Naive B cell (primary cell): ENCODE data around the gene IL23A. TPM values are rescaled to one million over a fixed set of nuclear protein-coding genes. Genes with fewer than 3 reads are reported as not detected.

ENCODE experiments used
- ATAC-seq, 2 donors: fragments of 150-1000 bp; cut with Tn5 transposase; 2 replicates each; pipeline ENCODE4 v1.10.0; 2021; ENCODE audit warnings: low read depth in 2 of 2, mild to moderate bottlenecking in 2 of 2, moderate library complexity in 2 of 2
- DNase-seq: peaks from one replicate; pipeline ENCODE4 v3.0.0; 2022
- H3K27ac Mint-ChIP-seq, 6 donors: one replicate each; pipeline ENCODE4 v1.8.0; 2020 to 2022; ENCODE audit warnings: mild to moderate bottlenecking in 6 of 6, mixed read lengths in 6 of 6, moderate library complexity in 5 of 6, inconsistent platforms in 2 of 6
- H3K27me3 Mint-ChIP-seq, 3 donors: one replicate each; pipeline ENCODE4 v1.8.0; 2021 to 2022; ENCODE audit warnings: mixed read lengths in 3 of 3, mild to moderate bottlenecking in 1 of 3
- H3K36me3 Mint-ChIP-seq, 2 donors: one replicate each; pipeline ENCODE4 v1.8.0; 2020 to 2022; ENCODE audit warnings: mixed read lengths in 2 of 2, inconsistent platforms in 1 of 2, mild to moderate bottlenecking in 1 of 2
- H3K4me1 Mint-ChIP-seq, 3 donors: one replicate each; pipeline ENCODE4 v1.8.0; 2020 to 2022; ENCODE audit warnings: mixed read lengths in 3 of 3, inconsistent platforms in 1 of 3, mild to moderate bottlenecking in 1 of 3, moderate library complexity in 1 of 3
- H3K4me3 Mint-ChIP-seq, 8 donors: one replicate each; pipeline ENCODE4 v1.8.0; 2020 to 2022; ENCODE audit warnings: mild to moderate bottlenecking in 8 of 8, mixed read lengths in 8 of 8, moderate library complexity in 8 of 8, inconsistent platforms in 2 of 8
- H3K9me3 Mint-ChIP-seq, 7 donors: one replicate each; pipeline ENCODE4 v1.8.0; 2020 to 2022; ENCODE audit warnings: mixed read lengths in 7 of 7, mild to moderate bottlenecking in 5 of 7, inconsistent platforms in 2 of 7, moderate library complexity in 1 of 7
- polyA plus RNA-seq, 6 donors: library from polyadenylated mRNA; unstranded; fragments of 300-500 nt; fragmentation: Illumina TruSeq; gene quantifications; one replicate each; pipeline ENCODE4 v1.2.3, GENCODE V29; 2021; ENCODE audit warnings: low read depth in 6 of 6

Gene IL23A, protein sequence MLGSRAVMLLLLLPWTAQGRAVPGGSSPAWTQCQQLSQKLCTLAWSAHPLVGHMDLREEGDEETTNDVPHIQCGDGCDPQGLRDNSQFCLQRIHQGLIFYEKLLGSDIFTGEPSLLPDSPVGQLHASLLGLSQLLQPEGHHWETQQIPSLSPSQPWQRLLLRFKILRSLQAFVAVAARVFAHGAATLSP
- polyA plus RNA-seq = 10 to 100 TPM in 4 of 6 donors, 1 to 10 TPM in 2; 8.0 to 15.6 (median 12.9) TPM

DNA sequence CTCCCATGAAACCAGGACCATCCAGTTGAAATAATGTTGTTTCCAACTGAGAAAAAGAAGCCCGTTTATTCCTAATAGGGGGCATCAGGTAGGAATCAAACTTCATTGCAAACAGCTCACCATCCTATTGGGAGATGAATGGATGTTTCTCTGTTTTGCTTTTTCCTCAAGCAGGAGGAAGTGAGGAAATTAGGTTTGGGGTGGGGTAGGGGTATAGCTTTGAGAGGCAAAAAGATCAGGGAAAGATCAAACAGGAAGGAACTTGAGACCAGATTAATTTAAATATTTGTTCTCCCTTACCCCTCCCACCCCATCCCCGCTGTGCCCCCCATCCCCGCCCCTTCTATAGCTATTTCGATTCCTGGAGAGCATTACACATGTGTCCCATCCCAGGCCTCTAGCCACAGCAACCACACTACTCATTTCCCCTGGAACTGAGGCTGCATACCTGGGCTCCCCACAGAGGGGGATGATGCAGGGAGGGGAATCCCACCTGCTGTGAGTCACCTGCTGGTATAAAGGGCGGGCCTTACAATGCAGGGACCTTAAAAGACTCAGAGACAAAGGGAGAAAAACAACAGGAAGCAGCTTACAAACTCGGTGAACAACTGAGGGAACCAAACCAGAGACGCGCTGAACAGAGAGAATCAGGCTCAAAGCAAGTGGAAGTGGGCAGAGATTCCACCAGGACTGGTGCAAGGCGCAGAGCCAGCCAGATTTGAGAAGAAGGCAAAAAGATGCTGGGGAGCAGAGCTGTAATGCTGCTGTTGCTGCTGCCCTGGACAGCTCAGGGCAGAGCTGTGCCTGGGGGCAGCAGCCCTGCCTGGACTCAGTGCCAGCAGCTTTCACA lies at the start of gene IL23A:
Gene IL23A (plus strand): TSS at position 577 of the 850 bp plus-strand sequence. CDS start 161 bp downstream, at position 738.
- Mint-ChIP-seq H3K4me1 (peaks cover 34 to 54% (median 35%) of the 10 kb centered on the region in 3 donors), H3K4me3 (peak within 1 kb of the TSS; percentile 82 to 95 (median 89))
- ATAC-seq = peak; percentile 56 to 66

DNA sequence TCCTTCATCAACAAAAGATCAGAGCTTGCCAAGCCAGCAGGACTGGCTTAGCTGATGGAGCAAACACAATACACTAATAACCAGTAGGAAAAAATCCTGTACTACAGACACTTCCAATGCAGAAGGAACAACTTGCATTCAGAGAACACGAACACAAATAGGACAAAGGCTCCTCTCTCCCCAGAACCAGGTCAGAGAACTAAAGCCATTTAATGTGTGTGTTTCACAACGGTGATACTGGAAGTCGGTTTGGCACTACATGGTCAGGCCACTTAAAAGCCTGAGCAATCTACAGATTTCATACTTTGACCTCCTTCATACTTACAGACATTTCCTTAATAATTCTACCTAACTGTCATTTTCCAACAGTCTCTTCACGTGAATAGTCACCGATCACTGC lies 44.9 kb upstream of the IL23A start:
- Mint-ChIP-seq H3K4me1 (peaks cover 33 to 50% (median 35%) of the 10 kb centered on the region in 3 donors), H3K27me3 (no peaks in the 10 kb centered on the region), H3K4me3 (peak overlapping the region in 1 of 8 donors; percentile 25), H3K27ac (no peak overlapping the region), H3K36me3 (no peaks in the 10 kb centered on the region), H3K9me3 (no peaks in the 10 kb centered on the region)
- DNase-seq (no peak), ATAC-seq (no peak)

More for the DNA sequence above, at the start of gene IL23A:
- peak within 1 kb of the TSS; percentile 97 to 100 (median 98) for H3K27ac Mint-ChIP-seq
- peaks cover 0 to 4% (median 0%) of the 10 kb centered on the region in 7 donors for H3K9me3 Mint-ChIP-seq
- no peaks in the 10 kb centered on the region for H3K27me3 Mint-ChIP-seq
- peaks cover 7 to 14% of the 10 kb centered on the region in 2 donors for H3K36me3 Mint-ChIP-seq
- DNase-seq = peak; percentile 71

DNA sequence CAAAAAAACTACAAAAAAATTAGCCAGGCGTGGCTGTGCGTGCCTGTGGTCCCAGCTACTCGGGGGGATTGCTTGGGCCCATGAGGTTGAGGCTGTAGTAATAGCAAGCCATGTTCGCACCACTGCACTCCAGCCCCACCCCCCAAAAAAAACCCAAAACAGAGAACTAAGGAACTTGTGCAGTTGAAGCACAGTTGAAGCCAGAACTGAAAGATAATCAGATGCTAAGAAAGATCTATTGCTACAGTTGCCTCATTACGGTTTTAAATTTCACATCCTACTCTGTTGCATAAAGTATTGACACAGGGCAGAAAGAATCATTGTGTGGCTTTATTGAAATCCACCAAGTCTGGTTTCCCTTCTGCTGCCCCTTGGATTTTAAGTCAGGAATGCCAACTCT lies 42.4 kb upstream of the IL23A start:
- H3K36me3 Mint-ChIP-seq = no peaks in the 10 kb centered on the region
- no peak for DNase-seq
- peaks cover 50 to 68% (median 55%) of the 10 kb centered on the region in 3 donors for H3K4me1 Mint-ChIP-seq
- no peak for ATAC-seq
- peak overlapping the region in 4 of 8 donors; percentile 2 to 78 (median 32) for H3K4me3 Mint-ChIP-seq
- no peaks in the 10 kb centered on the region for H3K9me3 Mint-ChIP-seq
- H3K27ac Mint-ChIP-seq = peak overlapping the region; percentile 23 to 85 (median 63)
- no peaks in the 10 kb centered on the region for H3K27me3 Mint-ChIP-seq

DNA sequence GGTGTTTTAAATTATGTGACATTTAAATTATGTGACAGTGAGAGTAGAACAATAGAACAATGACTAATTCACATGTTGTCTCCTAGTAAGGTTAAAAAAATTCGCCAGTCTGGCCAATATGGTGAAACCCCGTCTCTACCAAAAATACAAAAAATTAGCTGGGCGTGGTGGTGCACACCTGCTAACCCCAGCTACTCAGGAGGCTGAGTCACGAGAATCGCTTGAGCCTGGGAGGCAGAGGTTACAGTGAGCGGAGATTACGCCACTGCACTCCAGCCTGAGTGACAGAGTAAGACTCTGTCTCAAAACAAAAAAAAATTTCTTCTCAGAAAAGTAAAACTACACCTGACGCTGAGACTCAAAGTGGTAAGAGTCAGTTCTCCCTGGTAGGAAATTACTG lies 41.3 kb upstream of the IL23A start:
- ATAC-seq = no peak
- H3K27me3 Mint-ChIP-seq = no peaks in the 10 kb centered on the region
- no peaks in the 10 kb centered on the region for H3K36me3 Mint-ChIP-seq
- no peak for DNase-seq
- peaks cover 50 to 73% (median 60%) of the 10 kb centered on the region in 3 donors for H3K4me1 Mint-ChIP-seq
- peak overlapping the region in 4 of 6 donors; percentile 23 to 80 (median 54) for H3K27ac Mint-ChIP-seq
- H3K4me3 Mint-ChIP-seq = peak overlapping the region in 5 of 8 donors; percentile 25 to 65 (median 55)
- no peaks in the 10 kb centered on the region for H3K9me3 Mint-ChIP-seq

DNA sequence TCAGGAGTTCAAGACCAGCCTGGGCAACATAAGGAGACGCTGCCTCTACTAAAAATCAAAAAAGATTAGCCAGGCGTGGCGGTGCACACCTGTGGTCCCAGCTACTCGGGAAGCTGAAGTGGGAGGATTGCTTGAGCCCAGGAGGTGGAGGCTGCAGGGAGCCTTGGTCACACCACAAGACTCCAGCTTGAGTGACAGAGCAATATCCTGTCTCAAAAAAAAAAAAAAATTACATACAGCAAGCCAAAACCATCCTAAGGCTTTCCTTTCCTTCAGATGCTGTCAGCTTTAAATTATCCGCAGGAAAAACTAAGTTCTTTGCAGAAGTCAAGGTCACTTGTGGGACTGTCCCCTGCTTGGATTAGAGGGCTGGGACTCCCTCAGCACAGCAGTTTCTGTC lies 39.9 kb upstream of the IL23A start:
- Mint-ChIP-seq H3K27ac (peak overlapping the region in 4 of 6 donors; percentile 92 to 98 (median 94)), H3K27me3 (no peaks in the 10 kb centered on the region), H3K4me1 (peaks cover 46 to 74% (median 60%) of the 10 kb centered on the region in 3 donors), H3K36me3 (no peaks in the 10 kb centered on the region), H3K4me3 (peak overlapping the region; percentile 95 to 99 (median 97)), H3K9me3 (no peaks in the 10 kb centered on the region)
- ATAC-seq = no peak
- DNase-seq = no peak

DNA sequence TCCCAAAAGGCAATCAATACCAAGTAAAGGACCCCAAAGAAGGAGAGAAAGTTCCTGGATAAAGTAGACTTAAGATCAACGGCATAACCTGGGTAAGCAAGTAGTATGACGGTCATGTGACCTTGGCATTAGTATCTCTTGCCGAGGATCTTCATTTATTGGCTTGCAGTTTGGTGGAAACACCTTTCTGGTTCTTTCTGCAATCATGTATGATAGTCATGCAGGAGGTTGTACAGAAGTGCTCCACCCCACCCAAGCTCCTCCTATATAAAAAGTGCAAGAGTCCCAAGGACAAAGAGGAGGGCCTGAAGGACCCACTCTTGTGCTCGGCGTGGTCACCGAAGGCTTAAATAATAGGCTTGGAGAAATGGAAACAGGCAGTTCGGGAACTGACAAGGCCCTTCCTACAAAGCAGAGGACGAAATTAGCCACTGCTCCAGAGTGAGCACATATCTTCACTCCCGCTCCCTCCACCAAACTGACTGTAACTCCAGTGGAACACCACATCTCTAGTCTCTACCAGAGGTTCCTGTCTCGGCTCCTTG lies 39.3 kb upstream of the IL23A start:
- no peaks in the 10 kb centered on the region for H3K27me3 Mint-ChIP-seq
- H3K27ac Mint-ChIP-seq = peak overlapping the region; percentile 92 to 99 (median 97)
- ATAC-seq = no peak
- H3K36me3 Mint-ChIP-seq = no peaks in the 10 kb centered on the region
- H3K9me3 Mint-ChIP-seq = no peaks in the 10 kb centered on the region
- peak overlapping the region; percentile 95 to 99 (median 97) for H3K4me3 Mint-ChIP-seq
- no peak for DNase-seq
- H3K4me1 Mint-ChIP-seq = peaks cover 42 to 71% (median 60%) of the 10 kb centered on the region in 3 donors

DNA sequence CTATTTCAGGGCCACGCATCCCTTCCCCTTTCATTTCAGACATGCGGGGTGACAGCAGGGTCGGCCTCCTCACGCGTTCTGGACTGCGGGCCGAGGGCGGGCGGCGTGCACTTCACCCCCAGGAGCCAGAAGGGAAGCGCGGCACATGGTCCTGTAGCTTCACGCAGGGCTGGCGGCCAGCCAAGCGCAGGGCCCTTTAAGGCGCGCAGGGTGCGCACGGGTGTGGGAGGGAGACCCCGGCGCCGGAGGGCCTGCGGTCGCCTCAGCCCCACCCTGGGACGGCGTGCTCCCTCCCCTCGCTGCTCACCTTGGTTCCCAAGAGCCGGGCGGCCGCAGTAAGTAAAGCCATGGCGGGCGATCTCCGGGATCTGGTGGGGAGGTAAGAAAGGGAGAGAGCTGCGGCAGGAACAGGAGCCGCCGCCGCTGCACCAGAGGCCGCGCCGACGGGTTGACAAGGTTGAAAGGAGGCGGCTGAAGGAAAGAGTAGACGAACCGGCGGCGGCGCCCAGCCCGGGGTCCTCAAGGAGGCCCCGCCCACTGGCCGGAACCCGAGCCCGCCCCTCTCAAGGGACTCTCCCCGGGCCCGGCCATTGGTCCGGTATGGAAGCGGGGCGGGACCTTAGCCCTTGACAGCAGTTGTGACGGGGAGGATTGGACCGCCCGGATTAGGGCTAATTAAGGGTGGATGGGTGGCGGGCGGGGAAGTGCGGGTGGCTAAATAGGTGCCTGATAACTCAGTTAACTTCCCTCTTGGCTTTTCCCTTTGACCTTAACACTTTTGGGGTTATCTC lies 38.6 kb upstream of the IL23A start, which contains the start of gene CS:
Gene CS (minus strand): TSS at position 478 of the 791 bp plus-strand sequence. CDS start 129 bp downstream, at position 349.
- no peaks in the 10 kb centered on the region for H3K27me3 Mint-ChIP-seq

DNA sequence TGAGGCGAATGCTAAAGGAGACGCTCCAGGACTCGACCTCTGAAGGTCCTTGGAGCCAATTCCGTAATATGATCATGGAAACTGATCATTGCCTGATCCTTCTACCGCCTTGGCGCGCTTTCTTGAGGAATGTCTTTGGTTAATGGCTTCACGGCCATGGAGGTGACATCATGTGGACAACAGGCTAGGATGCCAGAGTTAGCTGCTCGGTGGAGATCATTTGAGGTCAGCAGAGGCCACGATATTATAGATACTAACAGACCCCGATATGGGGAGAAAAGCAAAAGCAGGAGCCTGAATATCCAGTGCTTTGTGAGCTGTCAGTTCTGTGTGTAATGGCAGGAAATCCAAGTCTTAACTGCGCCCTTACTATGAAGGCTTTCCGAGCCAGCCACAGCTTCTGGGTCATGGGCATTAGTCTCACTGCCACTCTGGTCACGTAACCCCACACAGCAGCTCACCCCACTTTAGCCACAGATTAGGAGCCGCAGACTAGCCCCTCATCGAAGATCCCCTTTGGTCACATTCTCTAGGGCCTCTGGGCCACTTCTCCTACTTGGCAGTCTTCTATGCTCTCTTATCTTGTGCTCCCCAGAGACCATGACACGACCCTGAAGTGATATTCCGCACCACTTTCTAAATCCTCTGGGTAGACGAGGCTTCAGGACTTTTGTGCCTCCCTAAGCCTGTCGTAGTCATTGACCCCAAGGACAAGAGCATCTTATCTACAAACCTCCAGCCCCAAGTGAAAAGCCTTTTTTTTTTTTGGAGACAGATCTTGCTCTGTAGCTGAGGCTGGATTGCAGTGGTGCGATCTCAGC lies 37.8 kb upstream of the IL23A start:
- Mint-ChIP-seq H3K27ac (peak overlapping the region; percentile 93 to 99 (median 97)), H3K9me3 (no peaks in the 10 kb centered on the region), H3K27me3 (no peaks in the 10 kb centered on the region), H3K36me3 (no peaks in the 10 kb centered on the region), H3K4me3 (peak overlapping the region; percentile 95 to 99 (median 97)), H3K4me1 (peaks cover 42 to 69% (median 60%) of the 10 kb centered on the region in 3 donors)
- no peak for ATAC-seq
- DNase-seq = no peak

More for the DNA sequence above, 38.6 kb upstream of the IL23A start, which contains the start of gene CS:
- Mint-ChIP-seq H3K36me3 (no peaks in the 10 kb centered on the region), H3K9me3 (no peaks in the 10 kb centered on the region), H3K4me1 (peaks cover 42 to 69% (median 60%) of the 10 kb centered on the region in 3 donors), H3K27ac (peak within 1 kb of the TSS; percentile 93 to 99 (median 98)), H3K4me3 (peak within 1 kb of the TSS; percentile 95 to 99 (median 97))
- DNase-seq (peak; percentile 99), ATAC-seq (peak; percentile 91 to 93)

DNA sequence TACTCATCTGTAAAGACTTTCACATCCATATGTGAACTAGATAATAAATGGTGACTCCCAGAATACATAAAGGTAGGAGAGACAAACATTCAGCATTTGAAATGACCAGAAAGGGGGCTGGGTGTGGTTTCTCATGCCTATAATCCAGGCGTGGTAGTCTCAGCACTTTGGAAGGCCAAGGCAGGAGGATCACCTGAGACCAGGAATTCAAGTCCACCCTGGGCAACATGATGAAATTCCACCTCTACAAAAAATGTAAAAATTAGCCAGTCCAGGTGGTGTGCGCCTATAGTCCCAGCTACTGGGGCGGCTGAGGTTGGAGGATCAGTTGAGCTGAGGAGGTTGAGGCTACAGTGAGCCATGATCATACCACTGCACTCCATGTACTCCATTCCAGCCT lies 34.4 kb upstream of the IL23A start:
- H3K9me3 Mint-ChIP-seq = no peaks in the 10 kb centered on the region
- no peak overlapping the region for H3K4me3 Mint-ChIP-seq
- no peaks in the 10 kb centered on the region for H3K27me3 Mint-ChIP-seq
- DNase-seq (no peak), ATAC-seq (no peak)
- H3K4me1 Mint-ChIP-seq = peaks cover 19 to 35% (median 28%) of the 10 kb centered on the region in 3 donors
- H3K27ac Mint-ChIP-seq = no peak overlapping the region
- no peaks in the 10 kb centered on the region for H3K36me3 Mint-ChIP-seq

DNA sequence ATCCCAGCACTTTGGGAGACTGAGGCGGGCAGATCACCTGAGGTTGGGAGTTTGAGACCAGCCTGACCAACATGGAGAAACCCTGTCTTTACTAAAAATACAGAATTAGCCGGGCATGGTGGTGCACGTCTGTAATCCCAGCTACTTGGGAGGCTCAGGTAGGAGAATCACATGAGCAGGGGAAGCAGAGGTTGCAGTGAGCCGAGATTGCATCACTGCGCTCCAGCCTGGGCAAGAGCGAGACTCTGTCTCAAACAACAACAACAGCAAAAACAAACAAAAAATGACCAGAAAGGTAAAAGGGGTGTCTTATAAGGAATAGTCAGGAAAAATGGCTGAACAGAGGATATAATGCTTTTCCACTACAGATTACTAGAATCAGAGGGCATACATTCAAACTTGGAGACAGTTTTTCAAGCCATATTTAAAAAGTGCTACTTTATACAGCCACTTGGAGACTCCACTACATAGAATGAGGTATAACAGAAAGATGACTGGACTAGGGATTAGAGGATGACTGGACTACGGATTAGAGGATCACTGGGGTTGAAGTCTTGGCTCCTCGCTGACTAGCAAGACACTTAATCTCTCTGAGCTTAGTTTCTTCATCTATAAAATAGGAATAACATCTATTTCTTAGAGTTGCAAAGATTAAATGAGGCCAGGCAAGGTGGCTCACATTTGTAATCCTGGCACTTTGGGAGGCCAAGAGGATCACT lies 33.7 kb upstream of the IL23A start:
- DNase-seq (no peak), ATAC-seq (no peak)
- Mint-ChIP-seq H3K4me3 (no peak overlapping the region), H3K27me3 (no peaks in the 10 kb centered on the region), H3K4me1 (peaks cover 13 to 29% (median 20%) of the 10 kb centered on the region in 3 donors), H3K36me3 (peaks cover 0 to 4% of the 10 kb centered on the region in 2 donors), H3K27ac (peak overlapping the region in 3 of 6 donors; percentile 68 to 94 (median 74)), H3K9me3 (no peaks in the 10 kb centered on the region)

DNA sequence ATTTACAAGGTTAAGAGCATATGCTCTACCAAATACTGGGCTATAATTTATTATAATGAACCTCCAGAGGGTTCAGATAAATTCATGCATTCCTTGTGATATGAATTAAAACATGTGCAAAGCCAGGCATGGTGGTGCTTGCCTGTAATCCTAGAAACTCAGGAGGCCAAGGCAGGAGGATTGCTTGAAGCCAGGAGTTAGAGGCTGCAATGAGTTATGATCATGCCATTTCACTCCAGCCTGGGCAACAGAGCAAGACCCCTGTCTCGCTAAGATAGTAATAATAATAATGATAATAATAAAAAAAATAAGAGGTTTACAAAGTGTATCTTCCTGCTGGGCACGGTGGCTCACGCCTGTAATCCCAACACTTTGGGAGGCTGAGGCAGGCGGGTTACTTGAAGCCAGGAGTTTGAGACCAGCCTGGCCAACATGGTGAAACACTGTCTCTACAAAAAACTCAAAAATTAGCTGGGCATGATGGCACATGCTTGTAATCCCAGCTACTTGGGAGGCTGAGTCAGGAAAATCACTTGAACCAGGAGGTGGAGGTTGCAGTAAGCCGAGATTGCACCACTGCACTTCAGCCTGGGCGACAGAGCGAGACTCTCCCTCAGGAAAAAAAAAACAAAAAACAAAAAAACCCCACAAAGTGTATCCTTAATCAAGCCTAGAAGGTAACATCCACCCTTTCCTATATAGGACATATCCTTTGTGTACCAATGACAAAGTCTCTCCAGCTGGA lies 31.3 kb upstream of the IL23A start:
- ATAC-seq (no peak), DNase-seq (no peak)
- peak overlapping the region in 1 of 6 donors; percentile 69 for H3K27ac Mint-ChIP-seq
- peaks cover under 1 to 8% (median under 1%) of the 10 kb centered on the region in 3 donors for H3K4me1 Mint-ChIP-seq
- peaks cover 0 to 6% of the 10 kb centered on the region in 2 donors for H3K36me3 Mint-ChIP-seq
- no peaks in the 10 kb centered on the region for H3K9me3 Mint-ChIP-seq
- H3K4me3 Mint-ChIP-seq = no peak overlapping the region
- H3K27me3 Mint-ChIP-seq = no peaks in the 10 kb centered on the region
